Activated CD8-positive, alpha-beta T cell treated with anti-CD3 and anti-CD28 coated beads for 36 hours (primary cell): Measurements from ENCODE around the gene TRPM3. TPM values are rescaled to one million over a fixed set of nuclear protein-coding genes. Genes with fewer than 3 reads are reported as not detected.

Experiments
- ATAC-seq: fragments of 200-7000 bp; cut with Tn5 transposase; one replicate; pipeline ENCODE4 v1.10.0; 2021; ENCODE audit warnings: mild to moderate bottlenecking, moderate library complexity
- CTCF ChIA-PET: fragments of 350-600 bp; sonication (Branson Sonifier 250); formaldehyde crosslinking; loops from one replicate; lab custom pipeline; 2021; ENCODE audit warnings: antibody characterized with exemption; lab: Charles Lee
- POLR2A ChIA-PET: fragments of 350-600 bp; sonication (Branson Sonifier 250); formaldehyde crosslinking; loops from one replicate; lab custom pipeline; 2021; ENCODE audit warnings: antibody characterized with exemption; lab: Charles Lee
- DNase-seq: peaks from one replicate; pipeline ENCODE4 v3.0.0-alpha.2; 2020
- H3K27ac Mint-ChIP-seq: one replicate; pipeline ENCODE4 v1.8.0; 2021; ENCODE audit warnings: mild to moderate bottlenecking, mixed read lengths
- H3K27me3 Mint-ChIP-seq: one replicate; pipeline ENCODE4 v1.8.0; 2021; ENCODE audit warnings: mixed read lengths
- H3K36me3 Mint-ChIP-seq: one replicate; pipeline ENCODE4 v1.8.0; 2021; ENCODE audit warnings: low read depth, mixed read lengths
- H3K4me1 Mint-ChIP-seq: one replicate; pipeline ENCODE4 v1.8.0; 2021; ENCODE audit warnings: low read depth, mixed read lengths
- H3K4me3 Mint-ChIP-seq: one replicate; pipeline ENCODE4 v1.8.0; 2021; ENCODE audit warnings: mild to moderate bottlenecking, moderate library complexity, mixed read lengths
- H3K9me3 Mint-ChIP-seq: one replicate; pipeline ENCODE4 v1.8.0; 2021; ENCODE audit warnings: mixed read lengths
- CTCF ChIP-seq: fragments of 200-600 bp; IDR thresholded peaks from one replicate; pipeline ENCODE4 v1.8.0; 2022; ENCODE audit warnings: antibody characterized with exemption, mild to moderate bottlenecking
- intact Hi-C: fragments of 100-400 bp; cut with micrococcal nuclease; formaldehyde crosslinking; loops from one replicate; pipeline ENCODE4 v1.10.0; 2022
- microRNA-seq: library from miRNA; unstranded; fragments of <30 nt; microRNA quantifications from one replicate; pipeline ENCODE4 v1.2.0, GENCODE V29; 2022; ENCODE audit warnings: borderline microRNAs expressed, borderline replicate concordance
- total RNA-seq, 2 experiments: library from RNA; stranded (reverse); gene quantifications; one replicate each; pipeline ENCODE4 v1.2.3, GENCODE V29; 2021

TRPM3 gene
- total RNA-seq, 2 experiments from 2014 or later = not detected

GRCh38 chr9:70481471-70481870 is 640.0 kb downstream of the TRPM3 start:
- no peak for DNase-seq
- ChIA-PET POLR2A (no interaction called here), CTCF (interaction anchor here (0.9 kb wide), 1 partner anchor 10 kb away, joined by 3 read pairs; no protein-coding TSS in a partner anchor)
- no peaks in the 10 kb centered on the region for H3K9me3 Mint-ChIP-seq
- H3K4me3 Mint-ChIP-seq = no peak overlapping the region
- no peaks in the 10 kb centered on the region for H3K36me3 Mint-ChIP-seq
- no peak for ATAC-seq
- H3K4me1 Mint-ChIP-seq = peaks cover 4% of the 10 kb centered on the region
- H3K27me3 Mint-ChIP-seq = no peaks in the 10 kb centered on the region
- H3K27ac Mint-ChIP-seq = no peak overlapping the region
- intact Hi-C loops = loop anchor here (10.0 kb wide), 1 partner anchor 127 kb away; no protein-coding TSS in a partner anchor
- TF ChIP-seq CTCF = no peak

DNA sequence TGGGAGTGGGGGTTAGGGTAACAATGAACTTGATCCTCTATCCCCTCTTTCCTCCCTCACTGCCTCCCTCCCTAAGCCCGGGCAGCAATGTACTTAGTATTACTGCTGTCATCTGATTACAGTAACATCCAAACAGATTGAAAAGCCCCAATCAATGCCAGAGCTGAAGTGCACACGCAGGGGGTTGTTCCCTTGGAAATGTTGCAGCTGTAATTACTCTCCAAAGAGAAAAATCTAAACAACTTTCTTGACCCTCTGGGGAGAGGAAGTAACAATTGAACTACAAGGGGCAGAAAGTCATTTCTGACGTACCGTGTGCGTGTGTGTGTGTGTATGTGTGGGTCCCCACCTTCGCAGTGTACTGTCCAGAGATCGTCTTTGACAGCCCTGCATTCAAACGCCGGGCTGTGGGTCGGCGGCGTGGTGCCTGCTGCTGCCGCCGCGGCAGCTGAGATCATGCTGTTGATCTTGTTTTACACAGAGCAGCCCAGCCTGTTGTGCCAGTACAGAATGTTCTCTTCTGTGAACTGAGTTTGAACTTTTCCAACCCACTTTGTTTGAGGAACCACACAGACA is 640.9 kb downstream of the TRPM3 start:
- ATAC-seq = no peak
- CTCF ChIA-PET = interaction anchor here (1.0 kb wide), 1 partner anchor 29 kb away, joined by 3 read pairs; no protein-coding TSS in a partner anchor
- POLR2A ChIA-PET = no interaction called here
- Mint-ChIP-seq H3K9me3 (no peaks in the 10 kb centered on the region), H3K4me3 (no peak overlapping the region), H3K27ac (no peak overlapping the region), H3K27me3 (no peaks in the 10 kb centered on the region), H3K36me3 (no peaks in the 10 kb centered on the region), H3K4me1 (peaks cover 4% of the 10 kb centered on the region)
- intact Hi-C loops = loop anchor here (10.0 kb wide), 1 partner anchor 126 kb away; no protein-coding TSS in a partner anchor
- no peak for DNase-seq
- TF ChIP-seq CTCF = no peak

DNA sequence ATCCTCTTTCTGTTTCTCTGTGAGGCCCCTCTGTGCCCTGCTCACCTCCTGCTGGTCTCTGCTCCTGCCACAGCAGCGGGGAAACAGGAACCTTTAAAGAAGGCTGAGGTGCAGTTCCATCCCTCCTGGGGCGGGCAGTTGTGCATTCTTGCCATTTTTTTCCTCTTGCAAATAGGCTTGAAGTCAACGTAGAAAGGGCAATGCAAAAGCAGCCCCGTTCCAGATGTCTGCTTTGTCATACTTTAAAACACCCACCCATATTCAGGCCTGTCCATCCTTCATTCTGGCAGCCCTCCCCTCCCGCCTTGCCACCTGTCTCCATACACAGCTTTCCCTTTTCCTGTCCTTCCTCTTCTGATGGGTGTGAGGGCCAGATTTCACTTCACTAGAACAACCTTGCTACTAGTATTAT is 641.5 kb downstream of the TRPM3 start:
- no peak for TF ChIP-seq CTCF
- ChIA-PET POLR2A (no interaction called here), CTCF (interaction anchor here (0.7 to 1.0 kb wide), 2 partner anchors 8 to 30 kb away, joined by 3 read pairs; no protein-coding TSS in a partner anchor)
- Mint-ChIP-seq H3K27ac (no peak overlapping the region), H3K27me3 (no peaks in the 10 kb centered on the region), H3K36me3 (no peaks in the 10 kb centered on the region), H3K9me3 (no peaks in the 10 kb centered on the region), H3K4me1 (peaks cover 4% of the 10 kb centered on the region), H3K4me3 (no peak overlapping the region)
- DNase-seq (no peak), ATAC-seq (no peak)
- intact Hi-C loops = loop anchor here (10.0 kb wide), 1 partner anchor 125 kb away; no protein-coding TSS in a partner anchor

Small RNAs within 50 kb of the gene (microRNA-seq; reads per million reads assigned to microRNA genes)
- not detected for gene MIR204
